CD4-positive, alpha-beta memory T cell (primary cell): ENCODE data around the gene ETS2. TPM values are rescaled to one million over a fixed set of nuclear protein-coding genes. Genes with fewer than 3 reads are reported as not detected.
A peak's percentile ranks its signal among the peaks of the same experiment; 100 is the strongest.

ENCODE experiments used
- CTCF ChIA-PET: fragments of 350-600 bp; sonication (Branson Sonifier 250); formaldehyde crosslinking; loops from one replicate; lab custom pipeline; 2021; ENCODE audit warnings: inconsistent platforms; ENCODE audit not compliant: partially characterized antibody; lab: Charles Lee
- POLR2A ChIA-PET: fragments of 350-600 bp; sonication (Branson Sonifier 250); formaldehyde crosslinking; loops from one replicate; lab custom pipeline; 2021; ENCODE audit not compliant: partially characterized antibody; lab: Charles Lee
- DNase-seq, 5 donors: peaks; one replicate each; pipeline versions ENCODE4 v3.0.0 to v3.0.0-alpha.2; 2020 to 2022; ENCODE audit warnings: mixed read lengths in 1 of 5
- H3K27ac ChIP-seq: one replicate; pipeline ENCODE4 v1.7.0; 2013; ENCODE audit warnings: low read depth, low read length
- H3K27me3 ChIP-seq: 2 replicates; pipeline ENCODE4 v1.7.0; 2013; ENCODE audit warnings: mild to moderate bottlenecking, low read length, moderate library complexity; ENCODE audit not compliant: insufficient read depth
- H3K36me3 ChIP-seq: 2 replicates; pipeline ENCODE4 v1.7.0; 2013; ENCODE audit warnings: mild to moderate bottlenecking, low read length, moderate library complexity; ENCODE audit not compliant: insufficient read depth
- H3K4me1 ChIP-seq: 2 replicates; pipeline ENCODE4 v1.7.0; 2013; ENCODE audit warnings: mild to moderate bottlenecking, low read length, moderate library complexity; ENCODE audit not compliant: insufficient read depth
- H3K4me3 ChIP-seq, 2 donors: one replicate each; pipeline ENCODE4 v1.7.0; 2013; ENCODE audit warnings: low read length in 2 of 2, mild to moderate bottlenecking in 1 of 2
- H3K9me3 ChIP-seq, 2 donors: one replicate each; pipeline ENCODE4 v1.7.0; 2013; ENCODE audit warnings: low read length in 2 of 2, control low read depth in 1 of 2; ENCODE audit not compliant: control insufficient read depth in 1 of 2
- H3K27ac Mint-ChIP-seq, 7 donors: one replicate each; pipeline ENCODE4 v1.8.0; 2020 to 2021; ENCODE audit warnings: mixed read lengths in 7 of 7, mild to moderate bottlenecking in 6 of 7, inconsistent platforms in 3 of 7, moderate library complexity in 3 of 7
- H3K27me3 Mint-ChIP-seq, 2 donors: one replicate each; pipeline ENCODE4 v1.8.0; 2020 to 2021; ENCODE audit warnings: mixed read lengths in 2 of 2
- H3K36me3 Mint-ChIP-seq, 2 donors: one replicate each; pipeline ENCODE4 v1.8.0; 2020 to 2021; ENCODE audit warnings: mixed read lengths in 2 of 2, inconsistent platforms in 1 of 2, mild to moderate bottlenecking in 1 of 2
- H3K4me1 Mint-ChIP-seq, 4 donors: one replicate each; pipeline ENCODE4 v1.8.0; 2020 to 2021; ENCODE audit warnings: mixed read lengths in 4 of 4, mild to moderate bottlenecking in 1 of 4
- H3K4me3 Mint-ChIP-seq, 8 donors: one replicate each; pipeline ENCODE4 v1.8.0; 2020 to 2021; ENCODE audit warnings: mixed read lengths in 8 of 8, mild to moderate bottlenecking in 7 of 8, moderate library complexity in 6 of 8, inconsistent platforms in 3 of 8
- H3K9me3 Mint-ChIP-seq, 8 donors: one replicate each; pipeline ENCODE4 v1.8.0; 2020 to 2021; ENCODE audit warnings: mixed read lengths in 8 of 8, mild to moderate bottlenecking in 5 of 8, inconsistent platforms in 3 of 8, moderate library complexity in 1 of 8
- intact Hi-C: fragments of 100-400 bp; cut with micrococcal nuclease; formaldehyde crosslinking; loops from one replicate; pipeline ENCODE4 v1.15.1; 2023
- polyA plus RNA-seq, 2 donors: library from polyadenylated mRNA; unstranded; fragments of 300-500 nt; fragmentation: Illumina TruSeq; gene quantifications; one replicate each; pipeline ENCODE4 v1.2.3, GENCODE V29; 2021
- total RNA-seq, 2 experiments: library from RNA; stranded (reverse); gene quantifications; one replicate each; pipeline ENCODE4 v1.2.3, GENCODE V29; 2021

ETS2 gene
- total and polyA plus RNA-seq, 4 experiments from 2014 or later = 3.0 to 15.2 (median 11.6) TPM

GRCh38 chr21:38811257-38811656, 5.5 kb downstream of the ETS2 start:
- peaks cover 22 to 31% (median 25%) of the 10 kb centered on the region in 4 donors for H3K4me1 Mint-ChIP-seq
- Histone ChIP-seq H3K4me1 (peaks cover 19% of the 10 kb centered on the region), H3K4me3 (no peak overlapping the region), H3K9me3 (no peaks in the 10 kb centered on the region), H3K36me3 (peaks cover 18% of the 10 kb centered on the region), H3K27ac (no peak overlapping the region), H3K27me3 (no peaks in the 10 kb centered on the region)
- ChIA-PET POLR2A (no interaction called here), CTCF (no interaction called here)
- DNase-seq = no peak
- peaks cover 40 to 49% of the 10 kb centered on the region in 2 donors for H3K36me3 Mint-ChIP-seq
- intact Hi-C loops = no loop called here
- H3K9me3 Mint-ChIP-seq = no peaks in the 10 kb centered on the region
- H3K27me3 Mint-ChIP-seq = no peaks in the 10 kb centered on the region
- no peak overlapping the region for H3K27ac Mint-ChIP-seq
- H3K4me3 Mint-ChIP-seq = no peak overlapping the region

GRCh38 chr21:38813143-38813542, 7.4 kb downstream of the ETS2 start:
- H3K4me1 Mint-ChIP-seq = peaks cover 7 to 16% (median 10%) of the 10 kb centered on the region in 4 donors
- Histone ChIP-seq H3K36me3 (peaks cover 36% of the 10 kb centered on the region), H3K9me3 (no peaks in the 10 kb centered on the region), H3K27me3 (no peaks in the 10 kb centered on the region), H3K4me3 (no peak overlapping the region), H3K4me1 (peaks cover 2% of the 10 kb centered on the region), H3K27ac (no peak overlapping the region)
- H3K27me3 Mint-ChIP-seq = no peaks in the 10 kb centered on the region
- ChIA-PET CTCF (no interaction called here), POLR2A (no interaction called here)
- H3K36me3 Mint-ChIP-seq = peaks cover 59 to 67% of the 10 kb centered on the region in 2 donors
- no peaks in the 10 kb centered on the region for H3K9me3 Mint-ChIP-seq
- intact Hi-C loops = no loop called here
- DNase-seq = no peak
- no peak overlapping the region for H3K4me3 Mint-ChIP-seq
- H3K27ac Mint-ChIP-seq = peak overlapping the region in 2 of 7 donors; percentile 25 to 26

GRCh38 chr21:38813547-38813946, 7.8 kb downstream of the ETS2 start:
- Histone ChIP-seq H3K27me3 (no peaks in the 10 kb centered on the region), H3K4me1 (no peaks in the 10 kb centered on the region), H3K9me3 (no peaks in the 10 kb centered on the region), H3K36me3 (peaks cover 41% of the 10 kb centered on the region), H3K27ac (no peak overlapping the region), H3K4me3 (no peak overlapping the region)
- intact Hi-C loops = no loop called here
- peaks cover 0 to 2% (median 0%) of the 10 kb centered on the region in 8 donors for H3K9me3 Mint-ChIP-seq
- POLR2A ChIA-PET = no interaction called here
- CTCF ChIA-PET = no interaction called here
- H3K36me3 Mint-ChIP-seq = peaks cover 63 to 71% of the 10 kb centered on the region in 2 donors
- DNase-seq = no peak
- H3K4me1 Mint-ChIP-seq = peaks cover 3 to 12% (median 6%) of the 10 kb centered on the region in 4 donors
- no peaks in the 10 kb centered on the region for H3K27me3 Mint-ChIP-seq
- H3K27ac Mint-ChIP-seq = peak overlapping the region in 1 of 7 donors; percentile 26
- no peak overlapping the region for H3K4me3 Mint-ChIP-seq

- H3K36me3 Mint-ChIP-seq = peaks cover 72 to 79% of the 10 kb centered on the region in 2 donors
- no peaks in the 10 kb centered on the region for H3K27me3 Mint-ChIP-seq
- Histone ChIP-seq H3K4me3 (no peak overlapping the region), H3K9me3 (no peaks in the 10 kb centered on the region), H3K4me1 (no peaks in the 10 kb centered on the region), H3K36me3 (peaks cover 49% of the 10 kb centered on the region), H3K27ac (no peak overlapping the region), H3K27me3 (no peaks in the 10 kb centered on the region)
- intact Hi-C loops = no loop called here
- ChIA-PET CTCF (no interaction called here), POLR2A (no interaction called here)
- peaks cover 0 to 2% (median 0%) of the 10 kb centered on the region in 8 donors for H3K9me3 Mint-ChIP-seq
- DNase-seq = no peak
- H3K4me1 Mint-ChIP-seq = peaks cover 0 to 11% (median 4%) of the 10 kb centered on the region in 4 donors
- peak overlapping the region in 2 of 7 donors; percentile 21 to 29 for H3K27ac Mint-ChIP-seq
- H3K4me3 Mint-ChIP-seq = no peak overlapping the region
Measured at GRCh38 chr21:38814126-38815059, 8.7 kb downstream of the ETS2 start.

DNA sequence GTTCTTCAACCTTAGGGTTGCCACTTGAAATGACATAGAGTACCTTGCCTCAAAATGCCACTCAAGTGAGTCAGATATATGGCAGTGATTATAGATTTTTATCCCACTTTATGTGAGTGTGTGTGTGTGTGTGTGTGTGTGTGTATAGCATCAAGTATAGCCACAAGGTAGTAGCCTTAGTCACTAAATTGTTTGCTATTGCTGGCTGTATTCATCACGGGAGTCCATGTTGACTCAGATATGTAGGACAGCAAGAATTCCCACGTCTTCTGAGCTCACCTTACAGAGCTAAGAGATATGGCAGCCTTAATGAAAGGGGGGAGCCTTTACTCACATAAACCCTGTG, 9.3 kb downstream of the ETS2 start:
- Histone ChIP-seq H3K27me3 (no peaks in the 10 kb centered on the region), H3K36me3 (peaks cover 55% of the 10 kb centered on the region), H3K4me1 (no peaks in the 10 kb centered on the region), H3K9me3 (no peaks in the 10 kb centered on the region), H3K4me3 (no peak overlapping the region), H3K27ac (no peak overlapping the region)
- intact Hi-C loops = no loop called here
- Mint-ChIP-seq H3K36me3 (peaks cover 77 to 86% of the 10 kb centered on the region in 2 donors), H3K27ac (no peak overlapping the region), H3K4me1 (peaks cover 0 to 8% (median 4%) of the 10 kb centered on the region in 4 donors), H3K4me3 (no peak overlapping the region), H3K9me3 (peaks cover 0 to 2% (median 0%) of the 10 kb centered on the region in 8 donors), H3K27me3 (no peaks in the 10 kb centered on the region)
- DNase-seq = no peak
- ChIA-PET CTCF (no interaction called here), POLR2A (no interaction called here)

DNA sequence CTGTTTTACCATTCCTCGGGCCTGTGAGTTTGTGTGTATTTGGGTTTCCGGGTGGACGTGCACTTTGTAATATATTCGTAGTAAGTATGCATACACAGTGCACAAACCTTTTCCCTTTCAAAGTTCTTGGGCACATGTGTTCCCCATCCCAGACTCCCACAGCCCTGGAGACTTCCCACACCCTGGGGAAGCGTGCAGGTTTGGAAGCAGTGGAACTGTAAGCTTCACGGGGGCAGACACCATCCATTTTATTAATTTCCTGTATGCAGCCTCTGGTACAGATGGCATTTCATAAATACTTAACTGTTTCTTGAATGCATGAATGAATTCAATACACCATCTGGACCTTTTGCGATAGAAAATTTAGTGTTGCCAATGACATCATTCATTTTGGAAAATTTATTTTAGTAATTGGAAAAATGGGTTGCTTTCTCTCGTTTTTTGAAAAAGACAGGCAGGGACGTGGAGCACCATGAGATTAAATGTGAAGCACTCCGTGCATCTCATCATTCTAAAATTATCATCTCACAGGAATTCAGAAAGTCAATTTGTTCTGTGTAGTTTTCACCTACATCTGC, 10.8 kb downstream of the ETS2 start:
- Histone ChIP-seq H3K36me3 (peaks cover 70% of the 10 kb centered on the region), H3K4me1 (no peaks in the 10 kb centered on the region), H3K27ac (no peak overlapping the region), H3K4me3 (no peak overlapping the region), H3K27me3 (no peaks in the 10 kb centered on the region), H3K9me3 (no peaks in the 10 kb centered on the region)
- Mint-ChIP-seq H3K36me3 (peaks cover 83 to 88% of the 10 kb centered on the region in 2 donors), H3K27ac (no peak overlapping the region), H3K4me3 (no peak overlapping the region), H3K4me1 (peaks cover 0 to 4% (median 2%) of the 10 kb centered on the region in 4 donors), H3K27me3 (no peaks in the 10 kb centered on the region), H3K9me3 (peaks cover 0 to 2% (median 0%) of the 10 kb centered on the region in 8 donors)
- ChIA-PET POLR2A (no interaction called here), CTCF (no interaction called here)
- DNase-seq = no peak
- intact Hi-C loops = no loop called here
